Stomach (tissue), 9 donors: Measurements from ENCODE around the gene ZNF622. TPM values are rescaled to one million over a fixed set of nuclear protein-coding genes. Genes with fewer than 3 reads are reported as not detected.

Source experiments
- DNase-seq, 2 donors: peaks; one replicate each; pipeline versions ENCODE4 v3.0.0 to v3.0.0-alpha.2; 2013 to 2019
- H3K27ac ChIP-seq, 5 donors: fragments of 200-600 bp in 4 of 5; sonication (generic) in 4 of 5; one replicate each; pipeline ENCODE4 v1.5.1; 2013 to 2019; ENCODE audit warnings: mild to moderate bottlenecking in 1 of 5, moderate library complexity in 1 of 5
- H3K27me3 ChIP-seq, 3 donors: fragments of 200-600 bp; sonication (generic); one replicate each; pipeline ENCODE4 v1.5.1; 2017 to 2019; ENCODE audit warnings: mixed run types in 1 of 3
- H3K36me3 ChIP-seq, 4 donors: fragments of 200-600 bp; sonication (generic); 1 replicate in 3 of 4; 2 replicates in 1 of 4; pipeline ENCODE4 v1.5.1; 2016 to 2019
- H3K4me1 ChIP-seq, 4 donors: fragments of 200-600 bp; sonication (generic); one replicate each; pipeline ENCODE4 v1.5.1; 2016 to 2019
- H3K4me3 ChIP-seq, 4 donors: fragments of 200-600 bp; sonication (generic) in 3 of 4; one replicate each; pipeline ENCODE4 v1.5.1; 2016 to 2019; ENCODE audit warnings: mild to moderate bottlenecking in 1 of 4
- H3K9me3 ChIP-seq, 4 donors: fragments of 200-600 bp; sonication (generic); one replicate each; pipeline ENCODE4 v1.5.1; 2016 to 2019
- EP300 ChIP-seq: sonication (generic); formaldehyde crosslinking; IDR thresholded peaks from one replicate; pipeline ENCODE4 v1.6.1; 2017; ENCODE audit warnings: antibody characterized with exemption
- POLR2A ChIP-seq, 4 donors: fragments of 450-650 bp; IDR thresholded peaks; one replicate each; pipeline ENCODE4 v1.6.1; 2016; ENCODE audit warnings: antibody characterized with exemption in 4 of 4, control low read depth in 2 of 4, mild to moderate bottlenecking in 1 of 4, moderate library complexity in 1 of 4
- POLR2AphosphoS5 ChIP-seq, 3 donors: sonication (generic); formaldehyde crosslinking; IDR thresholded peaks; one replicate each; pipeline ENCODE4 v1.6.1; 2016; ENCODE audit warnings: antibody characterized with exemption in 3 of 3
- WGBS, 5 donors: extraction: QIAGEN DNeasy Blood & Tissue Kit in 3 of 5; methylation state at CpG; one replicate each; pipeline versions ENCODE4 v1.1.5 to v1.1.7; 2013 to 2018; 5-methylcytosine and 5-hydroxymethylcytosine counted together
- intact Hi-C: fragments of 100-400 bp; cut with DNase I; formaldehyde crosslinking; loops from one replicate; pipeline ENCODE4 v1.15.1; 2023; ENCODE audit warnings: low total_unique reads
- polyA plus RNA-seq, 3 donors: library from polyadenylated mRNA; stranded (reverse); fragments of 200-250 nt; gene quantifications; one replicate each; pipeline ENCODE4 v1.2.3, GENCODE V29; 2013
- total RNA-seq, 5 donors: library from RNA; depleted of rRNA; stranded (reverse); fragments of >200 nt; gene quantifications; one replicate each; pipeline versions ENCODE4 v1.1.0 to v1.2.3, GENCODE V29; 2014 to 2016
- TF ChIP-seq, protein P1 (sequence below), 7 experiments: fragments of 450-650 bp in 4 of 7; fragments of 200-600 bp in 3 of 7; sonication (generic) in 3 of 7; IDR thresholded peaks; one replicate each; pipeline ENCODE4 v1.5.1; 2016 to 2019; ENCODE audit warnings: antibody characterized with exemption in 7 of 7, control low read depth in 2 of 7, mild to moderate bottlenecking in 1 of 7
- donor health status: healthy with polysubstance abuse.
- donor health status: Bipolar disorder and iron deficiency.
- donor health status: healthy.

ZNF622 gene
- total and polyA plus RNA-seq, 8 donors: 17.5 to 31.8 (median 22.6) TPM

DNA sequence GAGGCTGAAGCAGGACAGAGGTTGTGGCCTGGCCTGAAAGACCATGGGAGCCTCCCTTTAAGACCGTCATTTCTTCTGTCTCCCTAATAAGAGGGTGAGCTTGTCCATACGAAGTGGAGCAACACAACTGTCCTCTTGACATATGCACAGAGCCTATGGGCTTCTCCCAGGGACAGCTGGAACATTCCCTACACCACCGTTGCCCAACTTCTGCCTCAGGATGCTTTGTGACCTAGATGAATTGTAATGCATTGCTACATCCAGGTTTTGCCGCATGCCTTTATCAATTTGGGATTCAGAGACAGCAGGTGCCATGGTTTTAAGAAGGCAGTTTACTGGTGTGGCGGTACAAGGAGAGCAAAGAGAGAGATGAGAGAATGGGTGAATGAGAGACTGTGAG, 34.4 kb upstream of the ZNF622 start:
- DNase-seq: no peak
- WGBS, 5 donors: 90 to 95% (median 94%) methylated on average over 5 of the region's 5 CpGs
- H3K27ac ChIP-seq: no peak overlapping the region
- H3K27me3 ChIP-seq: no peaks in the 10 kb centered on the region
- TF ChIP-seq POLR2A (IDR thresholded peaks at IDR 0.05) (no peak), POLR2AphosphoS5 (IDR thresholded peaks at IDR 0.05) (no peak), EP300 (no peak)
- TF ChIP-seq, protein P1, sequence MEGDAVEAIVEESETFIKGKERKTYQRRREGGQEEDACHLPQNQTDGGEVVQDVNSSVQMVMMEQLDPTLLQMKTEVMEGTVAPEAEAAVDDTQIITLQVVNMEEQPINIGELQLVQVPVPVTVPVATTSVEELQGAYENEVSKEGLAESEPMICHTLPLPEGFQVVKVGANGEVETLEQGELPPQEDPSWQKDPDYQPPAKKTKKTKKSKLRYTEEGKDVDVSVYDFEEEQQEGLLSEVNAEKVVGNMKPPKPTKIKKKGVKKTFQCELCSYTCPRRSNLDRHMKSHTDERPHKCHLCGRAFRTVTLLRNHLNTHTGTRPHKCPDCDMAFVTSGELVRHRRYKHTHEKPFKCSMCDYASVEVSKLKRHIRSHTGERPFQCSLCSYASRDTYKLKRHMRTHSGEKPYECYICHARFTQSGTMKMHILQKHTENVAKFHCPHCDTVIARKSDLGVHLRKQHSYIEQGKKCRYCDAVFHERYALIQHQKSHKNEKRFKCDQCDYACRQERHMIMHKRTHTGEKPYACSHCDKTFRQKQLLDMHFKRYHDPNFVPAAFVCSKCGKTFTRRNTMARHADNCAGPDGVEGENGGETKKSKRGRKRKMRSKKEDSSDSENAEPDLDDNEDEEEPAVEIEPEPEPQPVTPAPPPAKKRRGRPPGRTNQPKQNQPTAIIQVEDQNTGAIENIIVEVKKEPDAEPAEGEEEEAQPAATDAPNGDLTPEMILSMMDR (IDR thresholded peaks at IDR 0.05): no peak
- H3K4me1 ChIP-seq: peaks cover 0 to 16% (median 2%) of the 10 kb centered on the region in 4 donors
- peaks cover 0 to 4% (median 0%) of the 10 kb centered on the region in 4 donors for H3K36me3 ChIP-seq
- intact Hi-C loops: no loop called here
- peaks cover 0 to 14% (median 9%) of the 10 kb centered on the region in 4 donors for H3K9me3 ChIP-seq
- no peak overlapping the region for H3K4me3 ChIP-seq

DNA sequence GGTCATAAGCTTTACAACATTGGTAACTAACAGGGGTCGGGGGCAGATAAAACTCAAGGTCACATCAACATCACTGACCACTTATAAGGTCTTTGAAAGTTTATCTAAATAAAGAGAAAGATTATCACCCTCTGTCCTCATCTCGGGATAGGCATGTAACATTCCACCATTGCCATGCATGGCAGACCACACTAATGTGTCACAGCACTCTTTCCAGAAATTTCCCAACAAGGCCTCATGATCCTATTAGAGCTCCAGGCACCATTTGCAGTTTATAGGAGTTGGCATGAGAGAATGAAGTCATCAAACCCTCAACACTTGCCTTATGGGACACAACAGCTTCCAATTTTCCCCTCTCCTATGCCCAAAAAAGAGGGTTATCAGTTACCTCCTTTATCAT, 31.9 kb upstream of the ZNF622 start:
- no peak overlapping the region for H3K27ac ChIP-seq
- no peaks in the 10 kb centered on the region for H3K27me3 ChIP-seq
- peaks cover 0 to 23% (median 14%) of the 10 kb centered on the region in 4 donors for H3K9me3 ChIP-seq
- intact Hi-C loops: loop anchor here (10.0 kb wide), 1 partner anchor 167 kb away; no protein-coding TSS in a partner anchor
- peaks cover 0 to 4% (median 0%) of the 10 kb centered on the region in 4 donors for H3K36me3 ChIP-seq
- WGBS, 5 donors: 63 to 75% (median 71%) methylated on average over 2 of the region's 2 CpGs
- no peak for DNase-seq
- peaks cover 0 to 25% (median 2%) of the 10 kb centered on the region in 4 donors for H3K4me1 ChIP-seq
- TF ChIP-seq, protein P1 (IDR thresholded peaks at IDR 0.05): no peak
- TF ChIP-seq POLR2A (IDR thresholded peaks at IDR 0.05) (no peak), POLR2AphosphoS5 (IDR thresholded peaks at IDR 0.05) (no peak)
- no peak overlapping the region for H3K4me3 ChIP-seq

DNA sequence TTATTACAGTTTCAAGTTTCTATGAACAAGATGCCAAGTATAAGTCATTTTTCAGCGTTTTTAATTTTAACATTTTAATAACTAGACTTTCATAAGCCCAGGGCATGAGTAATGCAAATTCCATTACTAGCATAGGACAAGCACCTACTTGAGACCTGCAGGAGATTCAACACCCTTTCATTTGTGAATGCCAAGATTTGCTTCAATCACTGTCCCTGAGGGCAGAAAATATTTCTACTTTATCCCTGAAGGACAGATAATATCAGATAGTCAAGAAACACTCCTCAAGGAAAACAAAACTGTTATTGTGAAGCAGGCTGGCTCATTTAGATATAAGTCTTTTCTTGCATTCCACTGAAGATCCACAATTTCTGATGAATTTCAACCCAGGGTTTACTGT, 27.7 kb upstream of the ZNF622 start:
- Histone ChIP-seq H3K4me3 (no peak overlapping the region), H3K27ac (no peak overlapping the region), H3K9me3 (peaks cover 0 to 23% (median 14%) of the 10 kb centered on the region in 4 donors), H3K36me3 (peaks cover 0 to 4% (median 0%) of the 10 kb centered on the region in 4 donors), H3K4me1 (peaks cover 0 to 34% (median 6%) of the 10 kb centered on the region in 4 donors), H3K27me3 (no peaks in the 10 kb centered on the region)
- intact Hi-C loops: loop anchor here (10.0 kb wide), 1 partner anchor 172 kb away; no protein-coding TSS in a partner anchor
- no peak for DNase-seq
- 57 to 80% (median 66%) methylated on average over 1 of the region's 1 CpG for WGBS, 5 donors
- no peak for TF ChIP-seq POLR2A (IDR thresholded peaks at IDR 0.05)
- TF ChIP-seq POLR2AphosphoS5 (IDR thresholded peaks at IDR 0.05): no peak
- TF ChIP-seq, protein P1 (IDR thresholded peaks at IDR 0.05): no peak
- no peak for TF ChIP-seq EP300

DNA sequence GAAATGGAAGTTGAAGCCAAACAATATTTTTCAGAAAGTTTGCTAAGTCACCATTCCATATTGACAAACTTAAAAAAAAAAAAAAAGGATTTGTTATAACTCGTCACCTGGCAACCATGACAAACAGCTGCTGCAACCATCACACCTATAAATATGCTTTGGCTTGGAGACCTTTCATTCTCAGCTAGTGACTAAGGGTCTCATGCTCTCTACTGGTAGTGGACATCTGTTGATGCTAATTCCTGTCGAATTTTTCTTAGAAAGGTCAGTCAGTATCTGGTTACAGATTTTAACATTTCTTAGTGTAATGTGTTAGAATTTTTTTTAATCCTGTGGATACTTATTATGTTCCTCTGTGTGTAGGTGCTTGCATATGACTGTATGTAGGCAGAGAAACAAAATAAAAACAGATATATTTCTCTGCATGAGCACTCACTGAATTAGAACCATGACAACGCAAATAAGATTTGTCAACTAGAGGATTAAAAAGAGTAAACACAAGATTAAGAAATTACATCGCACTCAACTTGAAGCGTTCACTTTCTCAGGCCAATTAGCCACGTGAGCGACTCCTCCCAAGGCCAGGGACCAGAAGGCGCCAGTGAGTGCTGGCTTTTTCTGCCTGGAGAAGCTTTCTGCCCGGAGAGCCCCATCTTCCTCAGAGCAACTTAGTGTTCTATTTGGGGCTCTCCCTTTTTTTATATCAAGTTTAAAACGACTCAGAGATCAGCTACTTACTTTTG, 27.0 kb upstream of the ZNF622 start:
- peak overlapping the region in 3 of 5 donors; percentile 17 to 66 (median 24) for H3K27ac ChIP-seq

More for the DNA sequence above, 27.0 kb upstream of the ZNF622 start:
- intact Hi-C loops: loop anchor here (10.0 kb wide), 1 partner anchor 172 kb away; no protein-coding TSS in a partner anchor
- Histone ChIP-seq H3K4me3 (no peak overlapping the region), H3K36me3 (peaks cover 0 to 4% (median 0%) of the 10 kb centered on the region in 4 donors), H3K4me1 (peaks cover 0 to 36% (median 6%) of the 10 kb centered on the region in 4 donors), H3K27me3 (no peaks in the 10 kb centered on the region), H3K9me3 (peaks cover 0 to 23% (median 14%) of the 10 kb centered on the region in 4 donors)
- WGBS, 5 donors: 27 to 37% (median 36%) methylated on average over 10 of the region's 10 CpGs
- TF ChIP-seq, protein P1 (IDR thresholded peaks at IDR 0.05): no peak
- peak; percentile 44 to 71 for DNase-seq
